Dedifferentiated amniotic fluid mesenchymal stem cell (primary cell): ENCODE results near the gene CLEC16A.
A peak's percentile ranks its signal among the peaks of the same experiment; 100 is the strongest.

Experiments
- DNase-seq: peaks from one replicate; pipeline ENCODE4 v3.0.0-alpha.2; 2016; ENCODE audit errors: extremely low spot score

The CLEC16A gene

GRCh38 chr16:11063448-11064201 is 119.3 kb downstream of the CLEC16A start:
- no peak for DNase-seq

GRCh38 chr16:11064202-11064540 is 119.8 kb downstream of the CLEC16A start:
- DNase-seq: no peak

- DNase-seq: no peak
These were observed 120.5 kb downstream of the CLEC16A start for GRCh38 chr16:11064851-11065250.

DNA sequence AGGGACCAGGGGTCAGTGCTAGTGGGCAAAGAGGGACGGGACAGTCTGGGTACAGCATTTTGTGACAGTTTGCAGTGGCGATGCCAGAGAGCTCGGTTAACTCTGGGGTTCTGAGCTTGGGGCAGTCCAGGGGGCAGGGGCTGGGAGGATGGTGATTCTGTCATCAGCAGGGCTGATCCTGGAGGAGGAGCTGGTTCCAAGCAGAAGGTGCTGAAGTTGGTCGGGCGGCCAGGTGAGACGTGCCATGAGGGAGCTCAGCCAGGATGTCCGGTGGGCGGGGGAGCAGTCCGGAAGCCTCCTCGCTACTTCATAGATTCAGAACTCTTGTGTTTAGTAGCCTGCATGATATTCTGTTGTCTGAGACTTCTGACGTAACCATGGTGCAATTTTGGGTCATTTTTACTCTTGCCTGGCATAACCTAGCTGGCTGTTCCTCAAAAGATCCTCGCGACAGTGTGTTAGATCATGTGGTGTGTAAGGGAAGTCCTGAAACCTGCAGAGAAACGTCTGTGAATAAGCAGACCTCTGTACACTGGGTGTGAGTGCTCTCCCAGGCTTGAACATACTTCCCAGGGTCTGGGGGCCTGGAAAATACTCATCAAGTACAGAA is 122.0 kb downstream of the CLEC16A start:
- no peak for DNase-seq

DNA sequence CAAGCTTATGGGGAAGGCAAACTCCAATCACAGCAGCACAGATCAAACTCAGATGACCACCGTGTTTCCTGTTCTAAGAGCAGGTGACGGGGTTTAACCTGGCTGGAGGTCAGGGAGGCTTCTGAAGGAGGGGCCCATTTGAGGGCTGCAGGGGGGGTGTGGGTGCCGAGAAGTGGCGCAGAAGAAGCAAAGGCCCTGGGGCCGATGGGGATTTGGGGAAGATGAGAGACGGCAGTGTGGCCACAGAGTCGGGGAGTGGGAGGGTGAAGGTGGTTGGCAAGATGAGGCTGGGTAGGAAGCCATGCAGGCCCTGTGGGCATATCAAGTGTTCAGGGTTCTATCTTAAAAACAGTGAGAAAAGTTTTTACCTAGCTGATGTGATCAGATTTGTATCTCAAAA is 122.9 kb downstream of the CLEC16A start:
- DNase-seq: no peak

- DNase-seq: no peak
These were observed 123.4 kb downstream of the CLEC16A start for GRCh38 chr16:11067697-11068141.

DNA sequence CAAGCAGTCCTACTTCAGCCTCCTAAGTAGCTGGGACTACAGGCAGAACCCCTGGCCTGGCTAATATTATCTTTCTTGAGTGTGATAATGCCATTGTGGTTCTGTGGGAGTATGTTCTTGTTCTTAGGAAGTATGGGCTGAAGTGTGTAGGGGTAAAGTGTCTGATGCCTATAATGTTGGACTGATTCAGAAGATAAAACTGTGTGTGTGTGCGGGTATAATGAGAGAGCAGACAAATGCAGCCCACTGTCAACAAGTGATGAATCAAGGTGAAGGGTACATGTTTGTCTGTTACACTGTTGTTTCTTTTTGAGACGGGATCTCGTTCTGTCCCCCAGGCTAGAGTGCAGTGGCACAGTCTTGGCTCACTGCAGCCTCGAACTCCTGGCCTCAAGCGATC is 127.5 kb downstream of the CLEC16A start:
- no peak for DNase-seq

- no peak for DNase-seq
These were observed 128.2 kb downstream of the CLEC16A start for GRCh38 chr16:11072420-11073153.

GRCh38 chr16:11073407-11073999 is 129.1 kb downstream of the CLEC16A start:
- no peak for DNase-seq

DNA sequence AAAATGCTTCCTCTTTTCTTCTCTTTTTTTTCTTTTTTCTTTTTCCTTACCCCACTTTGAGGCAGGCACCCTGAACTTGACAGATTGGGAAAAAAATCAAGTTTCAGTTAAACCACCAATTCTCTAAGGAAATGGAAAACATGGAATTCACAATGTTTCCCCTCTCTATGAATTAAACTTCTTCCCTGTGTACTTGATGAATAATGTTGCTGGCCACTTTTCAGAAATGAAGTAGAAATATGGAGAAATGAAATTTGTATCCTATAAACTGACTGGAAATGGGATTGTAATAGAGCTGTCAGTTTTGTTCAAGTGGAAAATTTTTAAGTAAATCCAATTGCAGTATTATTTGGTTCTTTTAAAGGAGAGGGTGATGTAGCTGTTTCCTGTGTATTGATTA is 129.8 kb downstream of the CLEC16A start:
- DNase-seq: no peak

DNA sequence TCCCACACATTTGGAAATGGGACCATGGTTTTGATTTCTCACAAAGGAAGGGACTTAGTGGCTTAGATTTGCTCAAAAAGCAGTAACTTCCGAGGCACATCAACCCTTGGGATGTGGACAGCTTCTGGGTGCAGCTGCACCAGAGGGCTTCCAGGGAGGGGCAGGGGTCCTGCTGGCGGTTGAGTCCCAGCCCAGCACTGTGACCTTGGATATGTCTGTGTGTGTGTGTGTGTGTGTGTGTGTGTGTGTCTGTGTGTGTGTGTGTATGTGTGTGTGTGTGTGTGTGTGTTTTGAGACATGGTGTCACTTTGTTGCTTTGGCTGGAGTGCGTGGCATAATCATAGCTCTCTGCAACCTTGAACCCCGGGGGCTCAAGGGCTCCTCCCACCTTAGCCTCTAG is 130.8 kb downstream of the CLEC16A start:
- no peak for DNase-seq

- DNase-seq: no peak
These were observed 132.1 kb downstream of the CLEC16A start for GRCh38 chr16:11076259-11077018.

GRCh38 chr16:11078812-11079459 is 134.6 kb downstream of the CLEC16A start:
- peak; percentile 72 for DNase-seq

- DNase-seq: peak; percentile 67
These were observed 135.4 kb downstream of the CLEC16A start for GRCh38 chr16:11079652-11080187.

GRCh38 chr16:11080327-11080967 is 136.1 kb downstream of the CLEC16A start:
- DNase-seq: no peak

DNA sequence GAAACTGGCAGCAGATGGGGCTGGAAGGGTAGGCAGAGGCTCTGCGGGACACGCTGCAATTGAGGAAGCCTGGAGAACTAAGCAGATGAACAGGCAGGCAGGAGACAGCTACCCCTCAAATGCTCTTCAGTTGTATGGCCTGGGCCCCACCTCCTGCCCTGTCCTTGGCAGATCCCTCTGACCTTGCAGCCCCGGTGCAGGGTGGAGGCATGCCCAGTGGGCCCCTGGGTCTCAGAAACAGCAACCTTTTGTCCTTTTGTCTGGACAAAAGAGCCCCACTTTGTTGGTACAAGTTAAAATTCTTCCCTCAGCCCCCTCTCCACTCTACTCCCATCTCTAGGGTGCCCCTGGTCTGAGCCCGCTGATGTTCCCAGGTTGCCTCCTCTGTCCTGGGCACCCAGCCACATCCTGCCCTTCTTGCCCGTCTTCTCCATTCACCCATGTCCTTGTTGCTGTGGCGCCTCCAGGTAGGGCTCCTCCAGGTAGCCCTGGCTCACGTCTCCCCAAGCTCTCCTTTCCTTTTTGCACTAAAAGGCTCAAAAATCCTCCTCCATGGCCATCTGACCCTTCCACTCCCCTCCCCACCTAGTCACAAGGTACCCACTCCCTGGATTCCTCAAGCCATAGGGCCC is 136.8 kb downstream of the CLEC16A start:
- DNase-seq: no peak

- DNase-seq: no peak
These were observed 137.9 kb downstream of the CLEC16A start for GRCh38 chr16:11082108-11082859.

- no peak for DNase-seq
These were observed 138.6 kb downstream of the CLEC16A start for GRCh38 chr16:11082860-11083388.

DNA sequence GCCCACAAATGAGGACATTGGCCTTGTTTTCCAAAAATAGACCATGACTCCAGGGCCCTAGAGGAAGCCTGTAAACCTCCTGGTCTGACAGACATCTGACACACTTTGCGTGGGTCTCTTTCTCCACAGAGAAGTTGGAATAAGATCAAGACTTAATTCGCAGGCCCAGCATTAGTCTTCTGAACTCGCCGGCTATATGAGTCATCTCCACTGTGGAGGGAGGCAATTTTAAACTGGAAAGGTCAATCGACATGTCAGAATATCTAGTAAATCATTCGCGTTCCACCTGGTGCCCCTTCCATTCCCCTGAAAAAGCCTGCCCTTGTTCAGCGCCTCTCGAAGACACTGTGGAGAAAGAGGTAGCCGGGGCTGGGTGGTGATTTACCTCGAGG is 140.1 kb downstream of the CLEC16A start:
- DNase-seq: peak; percentile 41
